Right ventricle myocardium superior (tissue), 1 donor: Measurements from ENCODE around the gene PRPF6. TPM values are rescaled to one million over a fixed set of nuclear protein-coding genes. Genes with fewer than 3 reads are reported as not detected.

Source experiments
- ATAC-seq: fragments of 200-7000 bp; cut with Tn5 transposase; one replicate; pipeline ENCODE4 v1.9.1; 2020; ENCODE audit warnings: mild to moderate bottlenecking; ENCODE audit not compliant: poor library complexity
- DNase-seq: peaks from one replicate; pipeline ENCODE4 v3.0.0-alpha.2; 2020
- intact Hi-C: fragments of 100-400 bp; cut with DNase I; formaldehyde crosslinking; loops from one replicate; pipeline ENCODE4 v1.11.2; 2022
- total RNA-seq: library from RNA; stranded (reverse); fragmentation: NEBNext Ultra II Directional; extraction: Animal tissue kit (Norgen Biotek cat#: 25700); gene quantifications from one replicate; pipeline ENCODE4 v1.2.1, GENCODE V29; 2021
- donor health status: DM: no; HTN: yes; CAD: no; lungs with severe emphysema.

PRPF6 gene
- total RNA-seq, 1 donor from 2014 or later = 45.3 TPM

- no peak for DNase-seq
- ATAC-seq = no peak
- intact Hi-C loops = no loop called here
Measured at GRCh38 chr20:64024141-64024990, 43.4 kb downstream of the PRPF6 start.

- no peak for ATAC-seq
- intact Hi-C loops = no loop called here
- no peak for DNase-seq
Measured at GRCh38 chr20:64025101-64025825, 44.3 kb downstream of the PRPF6 start.

GRCh38 chr20:64025826-64026412 is 45.0 kb downstream of the PRPF6 start:
- ATAC-seq (no peak), DNase-seq (no peak)
- intact Hi-C loops = no loop called here

DNA sequence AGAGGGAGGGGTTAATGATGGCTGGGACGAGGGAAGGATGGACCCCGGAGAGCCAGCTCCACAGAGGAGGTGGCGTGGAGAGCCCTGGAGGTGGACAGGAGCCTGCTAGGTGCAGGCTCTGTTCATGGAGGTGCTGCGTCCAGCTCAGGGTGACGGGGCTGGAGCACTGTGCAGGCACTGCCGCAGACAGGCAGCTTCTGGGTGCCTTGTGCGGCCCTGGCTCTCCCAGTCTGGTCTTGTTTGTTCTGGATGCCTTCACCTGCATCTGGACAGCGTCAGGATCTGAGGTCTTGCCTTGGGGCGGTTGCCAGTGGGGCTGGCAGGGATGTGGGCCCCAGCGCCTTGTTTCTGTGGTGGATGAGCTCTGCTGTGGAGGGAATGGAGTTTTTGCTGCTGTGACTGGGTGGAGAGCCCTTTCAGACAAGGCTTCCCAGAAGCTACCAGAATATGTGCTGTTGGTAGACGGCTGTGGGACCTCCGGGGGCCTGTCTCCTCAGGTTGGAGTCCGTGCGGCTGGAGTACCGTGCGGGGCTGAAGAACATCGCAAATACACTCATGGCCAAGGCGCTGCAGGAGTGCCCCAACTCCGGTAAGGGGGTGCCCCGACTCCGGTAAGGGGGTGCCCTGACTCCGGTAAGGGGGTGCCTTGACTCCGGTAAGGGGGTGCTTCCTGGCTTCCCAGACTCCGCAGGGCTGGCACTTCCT is 47.2 kb downstream of the PRPF6 start:
- ATAC-seq (no peak), DNase-seq (no peak)
- intact Hi-C loops = no loop called here

DNA sequence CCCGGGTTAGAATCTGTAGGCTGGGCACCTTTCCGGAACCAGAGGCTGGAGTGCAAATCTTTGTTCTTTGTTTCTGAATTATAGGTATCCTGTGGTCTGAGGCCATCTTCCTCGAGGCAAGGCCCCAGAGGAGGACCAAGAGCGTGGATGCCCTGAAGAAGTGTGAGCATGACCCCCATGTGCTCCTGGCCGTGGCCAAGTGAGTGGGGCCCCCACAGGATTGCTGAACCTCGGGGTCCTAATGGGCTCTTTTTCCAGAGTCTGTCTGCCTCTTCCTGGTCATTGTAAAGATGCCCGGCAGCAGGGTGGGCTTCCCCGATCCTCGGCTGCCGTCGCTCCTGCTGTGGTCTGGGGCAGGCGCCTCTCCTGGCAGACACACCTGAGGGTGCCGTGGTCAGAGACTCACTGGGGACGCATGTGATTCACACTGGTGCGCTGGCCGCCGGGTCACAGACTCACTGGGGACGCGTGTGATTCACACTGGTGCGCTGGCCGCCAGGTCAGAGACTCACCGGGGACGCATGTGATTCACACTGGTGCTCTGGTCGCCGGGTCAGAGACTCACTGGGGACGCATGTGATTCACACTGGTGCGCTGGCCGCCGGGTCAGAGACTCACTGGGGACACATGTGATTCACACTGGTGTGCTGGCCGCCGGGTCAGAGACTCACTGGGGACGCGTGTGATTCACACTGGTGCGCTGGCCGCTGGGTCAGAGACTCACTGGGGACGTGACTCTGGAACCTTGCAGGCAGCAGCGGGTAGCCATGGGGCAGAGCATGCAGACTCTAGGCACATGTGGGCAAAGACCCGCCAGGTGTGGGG is 48.6 kb downstream of the PRPF6 start:
- intact Hi-C loops = no loop called here
- ATAC-seq (no peak), DNase-seq (no peak)

DNA sequence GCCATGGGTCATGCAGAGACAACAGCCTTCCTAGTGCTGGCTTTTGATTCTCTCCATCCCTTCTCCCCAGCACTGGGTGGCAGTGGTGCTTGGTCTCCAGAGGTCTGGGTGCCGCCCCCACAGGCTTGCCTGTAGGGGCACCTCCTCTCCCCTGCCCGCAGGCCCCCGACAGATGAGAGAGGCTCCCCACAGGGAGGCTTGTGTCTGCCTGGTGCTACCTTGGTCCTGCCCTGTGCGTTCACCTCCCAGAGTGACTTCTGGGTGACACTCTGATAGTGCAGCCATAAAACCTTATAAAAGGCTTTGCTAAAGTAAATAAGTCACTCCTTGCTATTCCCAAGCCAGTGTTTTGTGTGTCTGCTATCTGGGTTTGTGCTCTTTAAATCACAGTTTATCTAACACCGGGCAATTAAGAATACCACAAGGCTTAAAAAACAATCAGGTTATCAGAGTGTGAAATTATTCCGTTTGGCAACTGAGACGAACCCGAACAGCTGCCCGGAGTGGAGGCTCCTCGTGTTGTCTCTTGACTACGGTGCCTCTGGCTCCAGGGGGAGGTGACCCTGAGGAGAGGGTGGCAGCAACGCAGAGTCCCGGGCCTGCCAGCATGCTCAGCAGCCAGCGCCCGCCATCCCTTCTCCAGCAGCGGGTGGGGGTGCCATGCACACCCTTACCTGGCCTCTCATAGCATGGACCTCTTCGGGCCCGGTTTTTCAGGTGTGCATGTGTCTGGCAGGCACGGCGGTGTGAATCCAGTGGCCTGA is 49.6 kb downstream of the PRPF6 start:
- intact Hi-C loops = no loop called here
- DNase-seq (no peak), ATAC-seq (no peak)

DNA sequence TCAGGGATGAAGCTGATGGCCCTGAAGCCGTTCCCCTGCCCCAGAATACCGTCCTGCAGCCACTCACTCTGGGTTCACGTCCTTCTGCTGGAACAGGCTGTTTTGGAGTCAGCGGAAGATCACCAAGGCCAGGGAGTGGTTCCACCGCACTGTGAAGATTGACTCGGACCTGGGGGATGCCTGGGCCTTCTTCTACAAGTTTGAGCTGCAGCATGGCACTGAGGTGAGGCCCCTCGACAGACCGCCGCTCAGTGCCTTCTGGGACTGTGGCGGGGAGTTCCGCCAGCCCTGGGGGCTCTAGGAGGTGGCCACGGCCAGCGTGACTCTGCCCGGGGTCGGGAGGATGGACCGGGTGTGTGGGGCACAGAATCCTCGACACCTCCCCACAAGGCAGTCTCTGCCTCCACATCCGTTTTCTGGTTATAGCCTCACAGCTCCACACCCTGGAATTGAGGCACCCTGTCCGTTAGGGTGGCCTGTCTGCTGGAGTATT is 50.9 kb downstream of the PRPF6 start:
- DNase-seq (no peak), ATAC-seq (no peak)
- intact Hi-C loops = no loop called here

GRCh38 chr20:64032706-64033624 is 52.0 kb downstream of the PRPF6 start:
- ATAC-seq = no peak
- intact Hi-C loops = no loop called here
- DNase-seq = no peak

GRCh38 chr20:64033981-64034493 is 53.1 kb downstream of the PRPF6 start:
- ATAC-seq (peak; percentile 38), DNase-seq (peak; percentile 68)
- intact Hi-C loops = no loop called here

DNA sequence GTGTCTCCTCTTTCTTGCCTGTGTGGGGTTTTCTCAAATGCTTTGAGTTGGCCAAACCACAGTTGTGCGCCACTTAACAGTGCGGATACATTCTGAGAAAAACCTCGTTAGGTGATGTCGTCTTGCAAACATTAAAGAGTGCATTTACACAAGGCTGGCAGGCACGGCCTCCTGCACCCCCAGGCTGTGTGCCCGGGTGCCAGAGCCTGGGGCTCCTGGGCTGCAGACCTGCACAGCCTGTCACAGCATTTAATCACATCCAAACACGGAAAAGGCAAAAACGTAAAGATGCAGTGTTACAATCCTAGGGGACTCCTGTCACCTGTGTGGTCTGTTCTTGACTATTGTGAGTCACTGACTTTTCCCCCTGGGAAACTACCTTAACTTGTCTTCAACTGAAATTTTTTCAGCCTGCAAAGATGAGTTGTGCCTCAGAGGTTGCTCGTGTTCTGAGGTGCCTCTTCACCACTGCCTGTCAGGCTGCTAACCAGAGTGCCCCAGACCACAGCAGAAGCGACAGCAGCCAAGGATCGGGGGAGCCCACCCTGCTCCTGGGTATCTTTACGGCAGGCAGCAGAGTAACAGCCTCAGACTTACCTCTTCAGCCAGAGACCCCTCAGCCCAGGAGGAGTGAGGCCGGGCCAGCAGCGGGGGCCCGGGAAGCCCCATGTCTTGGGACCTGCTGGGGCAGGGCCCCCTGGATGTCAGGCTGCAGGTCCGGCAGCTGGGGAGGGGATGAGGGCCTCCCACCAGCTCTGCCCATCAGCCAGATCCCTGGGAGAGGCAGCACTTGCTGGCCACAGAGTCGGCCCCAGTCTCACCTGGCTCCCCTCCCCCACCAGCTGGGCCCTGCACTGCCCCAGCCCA is 54.4 kb downstream of the PRPF6 start:
- intact Hi-C loops = no loop called here
- ATAC-seq = no peak
- no peak for DNase-seq

DNA sequence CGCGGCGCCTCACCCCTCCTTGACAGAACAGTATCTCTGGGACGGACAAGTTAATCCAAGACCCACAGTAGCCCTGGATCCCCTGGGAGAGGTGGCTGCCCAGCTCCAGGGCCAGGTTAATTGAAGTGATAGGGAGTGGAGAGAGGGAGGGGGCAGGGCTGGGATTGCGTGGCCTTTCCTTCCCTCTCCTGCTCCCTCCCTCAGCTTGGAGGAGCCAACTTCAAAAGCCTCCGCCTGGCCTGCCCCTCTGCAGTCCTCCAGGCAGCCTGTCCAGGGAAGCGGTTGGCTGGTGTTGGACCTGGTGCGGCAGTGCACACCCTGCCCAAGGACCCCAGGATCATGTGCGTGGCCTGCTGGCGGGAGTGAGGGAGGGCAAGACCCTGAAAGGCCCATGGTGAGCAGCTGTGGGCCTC is 55.0 kb downstream of the PRPF6 start, which contains the start of gene C20orf204:
Gene C20orf204, plus strand, starts transcription at position 250 of the 413 bp plus-strand sequence. Its CDS starts 142 bp downstream, at position 392.
- no peak for ATAC-seq
- DNase-seq = no peak
- intact Hi-C loops = no loop called here

GRCh38 chr20:64036346-64037198 is 55.6 kb downstream of the PRPF6 start:
- no peak for DNase-seq
- intact Hi-C loops = no loop called here
- no peak for ATAC-seq

DNA sequence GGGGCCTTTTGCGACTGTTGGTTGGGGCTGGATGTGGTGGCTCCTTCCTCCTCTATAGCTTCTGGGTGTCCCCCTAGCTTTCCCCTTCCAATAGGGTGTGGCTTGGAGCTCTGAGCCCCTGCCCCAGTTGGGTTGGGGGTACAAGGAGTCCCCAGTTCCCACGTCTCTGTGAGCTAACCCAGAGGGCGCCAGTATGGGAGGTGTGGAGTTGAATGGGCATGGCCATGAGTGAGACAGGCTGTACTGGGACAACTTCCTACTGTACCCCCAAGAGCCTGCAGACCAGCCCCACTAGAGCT is 56.2 kb downstream of the PRPF6 start:
- DNase-seq = no peak
- no peak for ATAC-seq
- intact Hi-C loops = no loop called here

- DNase-seq (no peak), ATAC-seq (no peak)
- intact Hi-C loops = no loop called here
Measured at GRCh38 chr20:64037498-64038213, 56.7 kb downstream of the PRPF6 start.
